Measurements from ENCODE around the gene CLASRP.

The CLASRP gene, protein sequence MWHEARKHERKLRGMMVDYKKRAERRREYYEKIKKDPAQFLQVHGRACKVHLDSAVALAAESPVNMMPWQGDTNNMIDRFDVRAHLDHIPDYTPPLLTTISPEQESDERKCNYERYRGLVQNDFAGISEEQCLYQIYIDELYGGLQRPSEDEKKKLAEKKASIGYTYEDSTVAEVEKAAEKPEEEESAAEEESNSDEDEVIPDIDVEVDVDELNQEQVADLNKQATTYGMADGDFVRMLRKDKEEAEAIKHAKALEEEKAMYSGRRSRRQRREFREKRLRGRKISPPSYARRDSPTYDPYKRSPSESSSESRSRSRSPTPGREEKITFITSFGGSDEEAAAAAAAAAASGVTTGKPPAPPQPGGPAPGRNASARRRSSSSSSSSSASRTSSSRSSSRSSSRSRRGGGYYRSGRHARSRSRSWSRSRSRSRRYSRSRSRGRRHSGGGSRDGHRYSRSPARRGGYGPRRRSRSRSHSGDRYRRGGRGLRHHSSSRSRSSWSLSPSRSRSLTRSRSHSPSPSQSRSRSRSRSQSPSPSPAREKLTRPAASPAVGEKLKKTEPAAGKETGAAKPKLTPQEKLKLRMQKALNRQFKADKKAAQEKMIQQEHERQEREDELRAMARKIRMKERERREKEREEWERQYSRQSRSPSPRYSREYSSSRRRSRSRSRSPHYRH

DNA sequence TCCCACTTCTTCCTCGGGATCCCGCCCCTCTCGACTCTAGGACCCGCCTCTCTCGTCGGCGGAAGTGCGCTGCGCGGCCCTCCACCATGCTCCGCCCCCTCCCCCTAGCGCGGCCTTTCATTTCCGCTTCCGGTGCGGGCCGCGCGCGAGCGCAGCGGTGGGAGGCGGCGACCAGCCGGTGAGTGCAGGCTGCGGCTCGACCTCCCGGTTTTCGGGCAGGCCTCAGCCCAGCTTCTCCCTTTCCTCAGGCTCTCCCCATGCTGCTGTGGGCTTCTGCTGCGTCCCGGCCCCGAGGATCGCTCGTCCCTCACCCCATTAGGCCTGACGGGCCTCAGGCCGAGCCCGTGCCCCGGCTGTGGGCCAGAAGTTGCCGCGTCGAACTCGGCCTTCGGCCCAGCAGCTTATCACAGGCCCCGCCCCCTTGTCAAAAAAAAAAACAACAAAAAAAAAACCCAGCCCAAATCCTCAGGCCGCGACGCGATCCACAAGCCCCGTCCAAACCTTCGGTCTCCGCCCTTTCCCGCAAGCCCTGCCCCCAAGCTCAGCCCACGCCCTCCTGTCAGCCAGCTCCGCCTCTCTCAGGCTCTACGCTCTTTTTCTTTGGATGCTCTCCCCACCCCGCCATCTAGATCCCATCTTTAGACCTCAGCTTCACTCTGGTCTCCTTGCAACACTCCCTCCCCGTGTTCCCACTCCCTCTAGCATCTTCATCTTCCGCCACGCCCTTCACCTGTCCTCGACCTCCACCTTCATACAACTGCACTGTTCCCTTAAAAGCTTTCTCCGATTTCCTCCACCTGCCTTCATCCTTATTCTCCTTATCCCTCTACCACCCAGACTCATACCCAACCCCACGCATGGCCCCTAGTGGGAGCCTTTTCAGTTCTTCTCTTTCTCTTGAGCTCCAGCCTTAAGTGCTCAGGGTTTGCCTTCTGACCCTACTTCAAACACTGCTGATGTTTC, at the start of gene CLASRP:
Gene CLASRP (plus strand): TSS at position 115 of the 963 bp plus-strand sequence. CDS start 1,168 bp downstream, outside the sequence.
- peak; percentile 70 for DNase-seq (ENCODE audit: insufficient read length, low spot score)
- TF ChIP-seq, protein P1, sequence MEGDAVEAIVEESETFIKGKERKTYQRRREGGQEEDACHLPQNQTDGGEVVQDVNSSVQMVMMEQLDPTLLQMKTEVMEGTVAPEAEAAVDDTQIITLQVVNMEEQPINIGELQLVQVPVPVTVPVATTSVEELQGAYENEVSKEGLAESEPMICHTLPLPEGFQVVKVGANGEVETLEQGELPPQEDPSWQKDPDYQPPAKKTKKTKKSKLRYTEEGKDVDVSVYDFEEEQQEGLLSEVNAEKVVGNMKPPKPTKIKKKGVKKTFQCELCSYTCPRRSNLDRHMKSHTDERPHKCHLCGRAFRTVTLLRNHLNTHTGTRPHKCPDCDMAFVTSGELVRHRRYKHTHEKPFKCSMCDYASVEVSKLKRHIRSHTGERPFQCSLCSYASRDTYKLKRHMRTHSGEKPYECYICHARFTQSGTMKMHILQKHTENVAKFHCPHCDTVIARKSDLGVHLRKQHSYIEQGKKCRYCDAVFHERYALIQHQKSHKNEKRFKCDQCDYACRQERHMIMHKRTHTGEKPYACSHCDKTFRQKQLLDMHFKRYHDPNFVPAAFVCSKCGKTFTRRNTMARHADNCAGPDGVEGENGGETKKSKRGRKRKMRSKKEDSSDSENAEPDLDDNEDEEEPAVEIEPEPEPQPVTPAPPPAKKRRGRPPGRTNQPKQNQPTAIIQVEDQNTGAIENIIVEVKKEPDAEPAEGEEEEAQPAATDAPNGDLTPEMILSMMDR (IDR thresholded peaks at IDR 0.05; ENCODE audit: insufficient read depth, missing control alignments) = no peak
- no peak for FAIRE-seq

DNA sequence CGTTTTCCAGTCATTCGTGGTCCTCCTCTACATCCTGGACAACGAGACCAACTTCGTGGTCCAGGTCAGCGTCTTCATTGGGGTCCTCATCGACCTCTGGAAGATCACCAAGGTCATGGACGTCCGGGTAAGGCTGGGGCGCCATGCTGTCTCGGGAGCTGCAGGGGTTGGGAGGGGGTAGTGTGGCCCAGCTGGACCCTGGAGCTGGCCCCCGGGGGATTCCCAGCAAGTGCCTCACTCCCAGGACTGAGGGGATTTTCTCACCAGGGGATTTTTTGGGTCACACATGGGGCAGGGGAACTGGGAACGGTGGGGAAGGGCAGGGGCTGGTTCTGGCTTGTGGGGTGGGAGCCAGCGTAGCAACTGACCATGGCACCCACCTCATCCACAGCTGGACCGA, 48.4 kb upstream of the CLASRP start:
- DNase-seq (ENCODE audit: insufficient read length, low spot score) (no peak), FAIRE-seq (no peak)
- TF ChIP-seq, protein P1 (IDR thresholded peaks at IDR 0.05; ENCODE audit: insufficient read depth, missing control alignments) = no peak

DNA sequence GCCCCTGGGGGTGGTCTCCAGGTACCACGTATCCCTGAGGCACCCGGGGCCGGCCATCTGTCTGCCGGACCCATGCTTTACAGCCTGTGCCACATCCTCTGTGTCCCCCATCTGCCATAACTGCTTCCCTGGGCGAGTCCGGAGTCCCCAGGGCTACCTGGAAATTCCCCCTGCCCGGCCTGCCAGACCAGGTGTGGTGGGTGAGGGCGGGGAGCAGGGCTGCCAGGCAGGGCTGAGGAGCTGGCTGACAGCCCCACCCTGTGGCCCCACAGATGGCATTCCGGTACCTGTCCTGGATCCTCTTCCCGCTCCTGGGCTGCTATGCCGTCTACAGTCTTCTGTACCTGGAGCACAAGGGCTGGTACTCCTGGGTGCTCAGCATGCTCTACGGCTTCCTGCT, 47.9 kb upstream of the CLASRP start:
- DNase-seq (ENCODE audit: insufficient read length, low spot score) (no peak), FAIRE-seq (no peak)
- TF ChIP-seq, protein P1 (IDR thresholded peaks at IDR 0.05; ENCODE audit: insufficient read depth, missing control alignments) = no peak

DNA sequence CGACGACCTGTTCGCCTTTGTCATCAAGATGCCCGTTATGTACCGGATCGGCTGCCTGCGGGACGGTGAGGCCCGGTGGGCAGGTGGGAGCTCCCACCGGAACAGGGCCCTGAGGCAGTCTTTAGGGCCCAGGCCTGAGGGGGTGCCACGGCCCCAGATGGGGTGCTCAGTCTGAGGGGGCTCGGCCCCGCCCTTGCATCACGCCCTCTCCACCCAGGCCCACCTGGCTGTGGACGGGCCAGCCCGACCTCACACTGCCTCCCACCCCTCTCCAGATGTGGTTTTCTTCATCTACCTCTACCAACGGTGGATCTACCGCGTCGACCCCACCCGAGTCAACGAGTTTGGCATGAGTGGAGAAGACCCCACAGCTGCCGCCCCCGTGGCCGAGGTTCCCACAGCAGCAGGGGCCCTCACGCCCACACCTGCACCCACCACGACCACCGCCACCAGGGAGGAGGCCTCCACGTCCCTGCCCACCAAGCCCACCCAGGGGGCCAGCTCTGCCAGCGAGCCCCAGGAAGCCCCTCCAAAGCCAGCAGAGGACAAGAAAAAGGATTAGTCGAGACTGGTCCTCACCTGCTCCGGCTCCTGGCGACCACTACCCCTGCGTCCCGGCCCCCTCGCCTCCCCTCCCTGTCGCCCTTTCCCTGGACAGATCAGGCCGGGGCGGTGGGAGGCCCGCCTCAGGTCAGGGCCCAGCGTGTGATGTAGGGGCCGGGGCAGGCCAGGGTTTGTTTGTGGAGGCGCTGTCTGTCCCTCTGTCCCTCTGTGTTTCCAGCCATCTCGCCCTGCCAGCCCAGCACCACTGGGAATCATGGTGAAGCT, 46.3 kb upstream of the CLASRP start:
- FAIRE-seq (no peak), DNase-seq (ENCODE audit: insufficient read length, low spot score) (no peak)
- TF ChIP-seq, protein P1 (IDR thresholded peaks at IDR 0.05; ENCODE audit: insufficient read depth, missing control alignments) = no peak

DNA sequence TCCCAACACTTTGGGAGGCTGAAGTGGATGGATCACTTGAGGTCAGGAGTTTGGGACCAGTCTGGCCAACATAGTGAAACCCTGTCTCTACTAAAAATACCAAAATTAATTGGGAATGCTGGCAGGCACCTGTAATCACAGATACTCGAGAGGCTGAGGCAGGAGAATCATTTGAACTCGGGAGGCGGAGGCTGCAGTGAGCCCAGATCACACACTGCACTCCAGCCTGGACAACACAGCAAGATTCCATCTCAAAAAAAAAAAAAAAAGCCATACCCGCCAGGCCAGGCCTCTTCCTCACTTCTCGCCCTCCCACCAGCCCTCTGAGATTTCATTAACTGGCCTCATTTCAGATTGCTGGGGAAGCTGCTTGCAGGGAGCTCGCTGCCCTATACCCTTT, 45.3 kb upstream of the CLASRP start:
- DNase-seq (ENCODE audit: insufficient read length, low spot score) (no peak), FAIRE-seq (no peak)
- TF ChIP-seq, protein P1 (IDR thresholded peaks at IDR 0.05; ENCODE audit: insufficient read depth, missing control alignments) = no peak

DNA sequence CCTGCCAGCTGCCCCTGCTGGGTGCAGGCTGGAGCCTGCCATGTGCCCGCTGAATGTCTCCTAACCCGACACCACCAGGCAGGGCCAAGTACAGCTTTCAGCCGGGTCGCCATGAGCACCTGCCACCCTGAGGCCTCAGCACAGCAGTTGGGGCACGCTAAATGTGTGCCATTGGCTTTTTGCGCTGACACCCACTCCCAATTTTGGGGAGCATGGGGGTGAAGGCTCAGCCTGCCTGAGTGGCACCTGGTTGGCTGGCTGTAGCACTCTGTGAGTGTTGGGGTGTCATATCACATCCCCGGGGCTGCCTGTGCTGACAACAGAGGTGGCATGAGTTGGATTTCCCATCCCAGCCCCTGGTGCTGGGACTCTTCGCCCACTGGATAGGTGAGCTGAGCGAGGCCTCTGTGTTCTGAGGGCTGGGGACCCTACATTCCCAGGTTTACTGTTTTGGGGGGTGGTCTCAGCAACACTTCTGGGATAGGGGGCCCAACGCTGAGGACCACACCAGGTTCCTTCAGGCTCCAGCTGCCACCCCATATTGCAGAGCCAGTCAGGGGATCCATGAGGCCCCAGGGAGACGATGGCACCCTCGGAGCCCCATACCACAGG, 44.8 kb upstream of the CLASRP start:
- no peak for FAIRE-seq

More for the DNA sequence above, 44.8 kb upstream of the CLASRP start:
- TF ChIP-seq, protein P1 (IDR thresholded peaks at IDR 0.05; ENCODE audit: insufficient read depth, missing control alignments) = no peak
- DNase-seq (ENCODE audit: insufficient read length, low spot score) = no peak

All from D721Med (cell line).